Neural cell (in vitro differentiated cells): Measurements from ENCODE around the gene STRBP.

ENCODE experiments used
- CTCF ChIP-seq: fragments of 450-650 bp; IDR thresholded peaks from 2 replicates; pipeline ENCODE4 v1.5.1; 2014; ENCODE audit warnings: antibody characterized with exemption, mild to moderate bottlenecking, moderate library complexity; ENCODE audit not compliant: poor library complexity, severe bottlenecking
- POLR2AphosphoS5 ChIP-seq: IDR thresholded peaks from 2 replicates; pipeline ENCODE4 v1.6.1; 2012

DNA sequence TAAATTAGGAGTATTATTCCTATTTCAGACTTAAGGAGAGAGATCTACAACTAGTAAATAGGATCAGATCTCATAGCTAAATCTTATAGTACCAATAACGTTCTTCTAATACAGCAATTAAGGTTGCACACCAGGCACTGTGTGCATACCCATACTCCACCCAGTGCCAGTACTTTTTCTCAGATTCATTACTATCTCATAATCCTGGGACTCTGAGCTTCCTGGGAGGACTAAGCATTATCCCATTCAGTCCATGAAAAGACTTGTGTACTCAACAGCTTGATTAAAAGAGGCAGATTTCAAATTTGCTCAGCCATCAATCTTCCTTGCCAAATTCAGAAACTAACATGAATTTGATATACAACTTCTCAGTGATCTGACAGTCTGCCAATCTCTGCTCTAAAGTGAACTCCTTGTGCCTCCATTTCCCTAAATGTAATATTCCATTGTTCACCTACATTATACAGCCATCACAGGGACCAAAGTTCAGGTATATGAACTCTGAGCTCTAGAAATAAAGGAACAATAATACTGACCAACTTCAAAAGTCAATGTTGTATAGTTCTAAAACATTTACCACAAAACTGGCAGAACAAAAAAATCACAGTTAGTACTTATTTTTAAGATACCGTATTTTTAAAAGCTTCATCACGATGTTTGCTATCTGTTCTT is 7.2 kb downstream of the STRBP start:
- TF ChIP-seq CTCF (no peak), POLR2AphosphoS5 (no peak)
